22Rv1 (cell line): ENCODE data around the gene HOXD9.

Experiments
- ZFX ChIP-seq: fragments of 450-650 bp; IDR thresholded peaks from 2 replicates; pipeline ENCODE4 v1.6.1; 2017; ENCODE audit warnings: antibody characterized with exemption, borderline replicate concordance
- TF ChIP-seq, protein P1 (sequence below): fragments of 450-650 bp; IDR thresholded peaks from 2 replicates; pipeline ENCODE4 v1.5.1; 2017; ENCODE audit warnings: mild to moderate bottlenecking

DNA sequence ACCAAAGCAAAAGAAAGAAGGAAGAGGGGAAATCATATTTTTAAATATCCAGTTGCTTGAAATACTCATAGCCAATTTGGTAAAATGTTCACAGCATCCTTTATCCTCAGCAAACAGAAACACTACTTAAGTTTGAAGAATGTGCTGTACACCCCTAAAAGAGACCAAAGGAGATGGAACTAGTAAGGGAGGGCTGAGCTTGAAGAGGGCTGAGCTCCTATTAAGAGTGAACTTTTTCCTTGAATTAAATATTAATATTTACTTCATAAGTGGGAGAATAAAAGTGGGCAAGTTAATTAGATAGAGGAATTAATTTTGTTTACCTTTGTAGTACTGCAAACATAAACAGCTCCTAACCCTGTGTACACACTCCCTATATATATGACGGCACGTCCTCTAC, 45.7 kb upstream of the HOXD9 start:
- TF ChIP-seq, protein P1, sequence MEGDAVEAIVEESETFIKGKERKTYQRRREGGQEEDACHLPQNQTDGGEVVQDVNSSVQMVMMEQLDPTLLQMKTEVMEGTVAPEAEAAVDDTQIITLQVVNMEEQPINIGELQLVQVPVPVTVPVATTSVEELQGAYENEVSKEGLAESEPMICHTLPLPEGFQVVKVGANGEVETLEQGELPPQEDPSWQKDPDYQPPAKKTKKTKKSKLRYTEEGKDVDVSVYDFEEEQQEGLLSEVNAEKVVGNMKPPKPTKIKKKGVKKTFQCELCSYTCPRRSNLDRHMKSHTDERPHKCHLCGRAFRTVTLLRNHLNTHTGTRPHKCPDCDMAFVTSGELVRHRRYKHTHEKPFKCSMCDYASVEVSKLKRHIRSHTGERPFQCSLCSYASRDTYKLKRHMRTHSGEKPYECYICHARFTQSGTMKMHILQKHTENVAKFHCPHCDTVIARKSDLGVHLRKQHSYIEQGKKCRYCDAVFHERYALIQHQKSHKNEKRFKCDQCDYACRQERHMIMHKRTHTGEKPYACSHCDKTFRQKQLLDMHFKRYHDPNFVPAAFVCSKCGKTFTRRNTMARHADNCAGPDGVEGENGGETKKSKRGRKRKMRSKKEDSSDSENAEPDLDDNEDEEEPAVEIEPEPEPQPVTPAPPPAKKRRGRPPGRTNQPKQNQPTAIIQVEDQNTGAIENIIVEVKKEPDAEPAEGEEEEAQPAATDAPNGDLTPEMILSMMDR = no peak
- TF ChIP-seq ZFX = no peak
